ENCODE results near the gene MORN1. TPM values are rescaled to one million over a fixed set of nuclear protein-coding genes. Genes with fewer than 3 reads are reported as not detected.

MORN1 gene
- total and polyA plus RNA-seq, 2 experiments from 2014 or later: 4.5 to 9.4 TPM

DNA sequence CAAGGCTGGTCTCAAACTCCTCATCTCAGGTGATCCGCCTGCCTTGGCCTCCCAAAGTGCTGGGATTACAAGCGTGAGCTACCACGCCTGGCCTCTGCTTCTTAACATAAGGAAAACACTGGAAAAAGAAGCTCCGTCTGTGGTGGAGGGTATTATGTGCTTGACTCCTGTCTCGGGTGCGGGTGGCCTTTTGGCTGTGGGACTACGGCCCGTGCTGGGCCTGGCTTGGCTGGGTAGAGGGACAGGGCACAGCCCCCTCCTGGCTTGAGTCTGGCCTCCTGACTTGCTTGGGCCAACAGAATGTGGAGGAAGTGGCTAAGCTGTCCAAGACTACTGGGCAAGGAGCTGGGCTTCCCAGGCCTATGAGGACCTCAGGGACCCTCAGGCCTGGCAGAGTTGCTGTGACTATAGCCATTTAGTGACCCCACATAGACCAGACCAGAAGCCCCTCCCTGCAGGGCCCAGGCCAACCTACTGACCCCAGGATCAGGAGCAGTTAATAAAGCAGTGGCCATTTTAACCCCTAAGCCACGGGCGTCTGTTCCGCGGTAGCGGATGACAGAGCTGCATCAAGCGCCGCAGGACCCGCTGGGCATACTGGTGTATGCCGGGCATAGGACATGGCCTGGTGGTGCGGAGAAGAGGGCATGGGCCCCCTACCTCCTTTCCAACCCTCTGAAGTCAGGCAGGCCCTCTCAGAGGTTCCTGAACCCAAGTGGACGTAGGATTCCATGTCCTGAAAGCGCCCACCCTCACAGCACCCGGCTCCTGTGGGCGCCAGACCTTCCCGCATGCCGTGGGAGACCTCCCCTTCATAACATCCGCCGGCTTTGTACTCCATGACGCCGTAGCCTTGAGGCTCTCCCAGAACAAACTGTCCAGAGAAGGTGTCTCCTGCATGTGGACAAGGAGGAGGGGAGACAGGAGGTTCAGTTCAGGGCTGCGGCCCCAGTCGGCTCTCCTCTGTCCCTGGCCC lies 4.4 kb downstream of the MORN1 start:
- Histone ChIP-seq H3K36me3 (replicated peaks; ENCODE audit: insufficient read depth, low read depth) (no peaks in the 10 kb centered on the region), H3K4me3 (no peak overlapping the region), H3K9me2 (replicated peaks; ENCODE audit: insufficient read depth) (no peaks in the 10 kb centered on the region), H3K79me2 (peaks cover 11% of the 10 kb centered on the region), H3K4me1 (ENCODE audit: insufficient read depth) (peaks cover 4% of the 10 kb centered on the region), H3K4me2 (no peak overlapping the region), H3K27me3 (no peaks in the 10 kb centered on the region), H3K9me3 (ENCODE audit: low read depth) (no peaks in the 10 kb centered on the region), H4K20me1 (ENCODE audit: insufficient read depth, poor library complexity, severe bottlenecking) (no peaks in the 10 kb centered on the region), H2AFZ (no peak overlapping the region), H3K27ac (no peak overlapping the region)
- no peak for TF ChIP-seq EZH2phosphoT487 (IDR thresholded peaks at IDR 0.05; ENCODE audit: low read depth, severe bottlenecking, unreplicated experiment)
- TF ChIP-seq EZH2 (IDR thresholded peaks at IDR 0.05; ENCODE audit: borderline replicate concordance): no peak
- TF ChIP-seq, protein P1, sequence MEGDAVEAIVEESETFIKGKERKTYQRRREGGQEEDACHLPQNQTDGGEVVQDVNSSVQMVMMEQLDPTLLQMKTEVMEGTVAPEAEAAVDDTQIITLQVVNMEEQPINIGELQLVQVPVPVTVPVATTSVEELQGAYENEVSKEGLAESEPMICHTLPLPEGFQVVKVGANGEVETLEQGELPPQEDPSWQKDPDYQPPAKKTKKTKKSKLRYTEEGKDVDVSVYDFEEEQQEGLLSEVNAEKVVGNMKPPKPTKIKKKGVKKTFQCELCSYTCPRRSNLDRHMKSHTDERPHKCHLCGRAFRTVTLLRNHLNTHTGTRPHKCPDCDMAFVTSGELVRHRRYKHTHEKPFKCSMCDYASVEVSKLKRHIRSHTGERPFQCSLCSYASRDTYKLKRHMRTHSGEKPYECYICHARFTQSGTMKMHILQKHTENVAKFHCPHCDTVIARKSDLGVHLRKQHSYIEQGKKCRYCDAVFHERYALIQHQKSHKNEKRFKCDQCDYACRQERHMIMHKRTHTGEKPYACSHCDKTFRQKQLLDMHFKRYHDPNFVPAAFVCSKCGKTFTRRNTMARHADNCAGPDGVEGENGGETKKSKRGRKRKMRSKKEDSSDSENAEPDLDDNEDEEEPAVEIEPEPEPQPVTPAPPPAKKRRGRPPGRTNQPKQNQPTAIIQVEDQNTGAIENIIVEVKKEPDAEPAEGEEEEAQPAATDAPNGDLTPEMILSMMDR (IDR thresholded peaks at IDR 0.05; ENCODE audit: poor library complexity): no peak
- DNase-seq (ENCODE audit: low spot score): no peak
- WGBS (ENCODE audit: low lambda C conversion rate, missing lambda C conversion rate): 95% methylated on average over 30 of the region's 30 CpGs

DNA sequence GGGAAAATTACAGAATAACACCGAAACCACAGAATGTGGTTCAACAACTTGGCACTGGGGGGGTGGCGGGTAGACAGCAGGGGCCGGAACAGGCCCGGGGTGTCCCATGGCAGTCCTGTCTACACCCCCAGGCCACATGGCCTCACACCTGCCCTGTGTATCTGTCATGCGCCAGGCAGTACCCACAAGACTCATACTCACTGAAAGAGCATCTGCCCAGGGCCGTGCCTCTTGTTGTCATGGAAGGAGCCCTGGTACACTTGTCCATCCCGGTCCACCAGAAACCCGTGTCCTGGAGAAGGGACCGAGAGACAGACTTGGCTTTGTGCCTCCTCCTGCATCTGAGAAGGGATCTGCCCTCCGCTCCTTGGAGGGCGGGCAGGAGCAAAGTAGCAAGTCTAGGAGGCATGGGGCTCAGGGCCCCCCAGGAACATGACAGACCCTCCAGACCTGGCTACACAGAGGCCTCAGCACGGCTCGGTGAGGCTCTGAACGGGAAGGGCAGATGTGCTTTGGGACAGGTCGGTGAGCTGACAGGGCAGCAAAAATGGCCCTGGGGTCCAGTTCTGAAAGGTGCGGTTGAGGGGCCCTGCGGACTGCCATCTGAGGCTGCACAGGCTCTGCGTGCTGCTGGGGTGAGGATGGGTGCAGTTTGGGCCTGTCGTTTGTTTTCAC lies 5.6 kb downstream of the MORN1 start:
- Histone ChIP-seq H3K4me1 (ENCODE audit: insufficient read depth) (peaks cover 3% of the 10 kb centered on the region), H3K4me2 (no peak overlapping the region), H4K20me1 (ENCODE audit: insufficient read depth, poor library complexity, severe bottlenecking) (no peaks in the 10 kb centered on the region), H3K9me2 (replicated peaks; ENCODE audit: insufficient read depth) (no peaks in the 10 kb centered on the region), H3K27me3 (no peaks in the 10 kb centered on the region), H3K36me3 (replicated peaks; ENCODE audit: insufficient read depth, low read depth) (no peaks in the 10 kb centered on the region), H3K9me3 (ENCODE audit: low read depth) (no peaks in the 10 kb centered on the region), H3K79me2 (peaks cover 8% of the 10 kb centered on the region), H2AFZ (no peak overlapping the region), H3K27ac (no peak overlapping the region), H3K4me3 (no peak overlapping the region)
- TF ChIP-seq, protein P1 (IDR thresholded peaks at IDR 0.05; ENCODE audit: poor library complexity): no peak
- TF ChIP-seq EZH2 (IDR thresholded peaks at IDR 0.05; ENCODE audit: borderline replicate concordance) (no peak), EZH2phosphoT487 (IDR thresholded peaks at IDR 0.05; ENCODE audit: low read depth, severe bottlenecking, unreplicated experiment) (no peak)
- DNase-seq (ENCODE audit: low spot score): no peak
- WGBS (ENCODE audit: low lambda C conversion rate, missing lambda C conversion rate): 96% methylated on average over 19 of the region's 19 CpGs

DNA sequence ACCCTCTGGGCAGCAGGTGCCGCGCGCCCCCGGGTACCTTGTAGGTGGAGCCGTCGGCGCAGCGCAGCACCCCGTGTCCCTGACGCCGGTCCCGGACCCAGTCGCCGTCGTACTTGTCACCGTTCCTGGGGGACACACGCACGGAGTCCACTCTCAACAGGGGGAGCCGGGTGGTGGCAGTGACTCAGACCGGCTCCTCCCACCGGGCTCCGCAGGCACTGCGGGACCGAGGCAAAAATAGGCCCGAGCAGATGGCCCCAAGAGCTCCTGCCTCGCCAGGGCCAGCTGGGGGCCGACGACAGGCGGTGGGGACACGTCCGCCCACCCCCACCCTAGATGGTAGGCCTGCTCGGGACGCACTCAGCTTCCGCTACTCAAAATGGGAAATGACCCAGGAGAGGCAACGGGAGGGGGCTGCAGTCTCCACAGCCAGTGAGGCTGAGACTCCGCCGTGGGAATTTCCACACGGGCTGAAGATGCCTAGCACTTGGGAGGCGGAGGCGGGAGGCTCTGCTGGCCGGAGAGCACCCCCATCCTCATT lies 6.3 kb downstream of the MORN1 start:
- no peak overlapping the region for H2AFZ ChIP-seq
- H3K4me1 ChIP-seq (ENCODE audit: insufficient read depth): no peaks in the 10 kb centered on the region
- H3K27ac ChIP-seq: no peak overlapping the region
- no peak overlapping the region for H3K4me2 ChIP-seq
- no peaks in the 10 kb centered on the region for H4K20me1 ChIP-seq (ENCODE audit: insufficient read depth, poor library complexity, severe bottlenecking)
- WGBS (ENCODE audit: low lambda C conversion rate, missing lambda C conversion rate): 94% methylated on average over 18 of the region's 41 CpGs
- no peaks in the 10 kb centered on the region for H3K27me3 ChIP-seq
- no peaks in the 10 kb centered on the region for H3K9me3 ChIP-seq (ENCODE audit: low read depth)
- no peaks in the 10 kb centered on the region for H3K36me3 ChIP-seq (replicated peaks; ENCODE audit: insufficient read depth, low read depth)
- H3K79me2 ChIP-seq: peaks cover under 1% of the 10 kb centered on the region
- TF ChIP-seq, protein P1 (IDR thresholded peaks at IDR 0.05; ENCODE audit: poor library complexity): no peak
- no peak for TF ChIP-seq EZH2 (IDR thresholded peaks at IDR 0.05; ENCODE audit: borderline replicate concordance)
- TF ChIP-seq EZH2phosphoT487 (IDR thresholded peaks at IDR 0.05; ENCODE audit: low read depth, severe bottlenecking, unreplicated experiment): no peak
- no peaks in the 10 kb centered on the region for H3K9me2 ChIP-seq (replicated peaks; ENCODE audit: insufficient read depth)
- DNase-seq (ENCODE audit: low spot score): no peak
- no peak overlapping the region for H3K4me3 ChIP-seq

Measured in hepatocyte (in vitro differentiated cells).